GM21619 (cell line): ENCODE data around the gene SH3PXD2B.
"Not testable (repeated sequence)": the region's sequence is repeated elsewhere in the genome, so short reads cannot be mapped to it uniquely, and the experiment has no call there.

Experiments used
- ATAC-seq: cut with Tn5 transposase; IDR thresholded peaks from one replicate; pipeline ENCODE4 v1.9.1; 2021; ENCODE audit not compliant: unreplicated experiment

Gene SH3PXD2B

GRCh38 chr5:172420235-172420939 is 33.9 kb downstream of the SH3PXD2B start:
- no peak for ATAC-seq

DNA sequence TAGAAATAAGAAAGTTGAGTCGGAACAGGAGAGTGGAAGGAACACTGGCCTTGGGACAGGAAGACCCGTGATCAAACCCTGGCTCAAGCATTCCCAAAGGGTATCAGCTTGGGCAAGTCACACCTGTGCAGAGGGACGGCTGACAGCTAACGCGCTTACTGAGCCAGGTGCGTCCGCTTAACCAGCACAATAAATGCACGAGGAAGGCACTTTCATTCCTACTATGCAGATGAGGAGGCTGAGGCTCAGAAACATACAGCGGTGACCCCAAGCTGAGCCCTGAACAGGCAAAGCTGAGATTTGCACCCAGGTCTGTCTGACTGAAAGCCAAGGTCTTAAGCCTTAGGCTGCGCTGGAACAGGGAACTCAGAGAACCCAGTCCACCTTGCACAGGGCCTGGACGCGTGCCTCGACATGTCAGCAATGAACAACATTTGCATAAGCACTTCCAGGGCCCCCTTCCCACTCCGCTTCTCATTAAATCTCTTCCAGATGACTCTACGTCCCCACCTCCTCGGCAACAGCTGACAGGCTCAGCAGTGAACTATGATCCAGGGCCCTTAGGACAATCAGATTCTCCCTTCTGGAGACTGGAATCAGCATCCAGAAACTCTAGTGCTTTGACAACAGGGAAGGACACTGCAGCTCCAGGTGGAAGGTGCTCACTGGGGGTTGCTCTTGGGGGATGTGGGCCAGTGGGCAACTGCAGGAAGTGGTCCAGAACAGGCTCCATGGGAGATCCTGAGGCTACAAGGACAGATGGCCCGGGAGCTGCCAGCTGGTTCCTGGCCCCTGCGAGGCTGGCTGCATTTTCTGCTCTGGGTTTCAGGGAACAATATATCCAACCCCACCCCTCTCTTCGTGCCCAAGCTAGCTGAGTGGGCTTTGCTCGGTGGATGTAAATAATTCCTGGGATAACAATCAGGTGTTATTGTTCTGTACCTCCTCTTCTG is 35.2 kb downstream of the SH3PXD2B start:
- ATAC-seq, result no peak

DNA sequence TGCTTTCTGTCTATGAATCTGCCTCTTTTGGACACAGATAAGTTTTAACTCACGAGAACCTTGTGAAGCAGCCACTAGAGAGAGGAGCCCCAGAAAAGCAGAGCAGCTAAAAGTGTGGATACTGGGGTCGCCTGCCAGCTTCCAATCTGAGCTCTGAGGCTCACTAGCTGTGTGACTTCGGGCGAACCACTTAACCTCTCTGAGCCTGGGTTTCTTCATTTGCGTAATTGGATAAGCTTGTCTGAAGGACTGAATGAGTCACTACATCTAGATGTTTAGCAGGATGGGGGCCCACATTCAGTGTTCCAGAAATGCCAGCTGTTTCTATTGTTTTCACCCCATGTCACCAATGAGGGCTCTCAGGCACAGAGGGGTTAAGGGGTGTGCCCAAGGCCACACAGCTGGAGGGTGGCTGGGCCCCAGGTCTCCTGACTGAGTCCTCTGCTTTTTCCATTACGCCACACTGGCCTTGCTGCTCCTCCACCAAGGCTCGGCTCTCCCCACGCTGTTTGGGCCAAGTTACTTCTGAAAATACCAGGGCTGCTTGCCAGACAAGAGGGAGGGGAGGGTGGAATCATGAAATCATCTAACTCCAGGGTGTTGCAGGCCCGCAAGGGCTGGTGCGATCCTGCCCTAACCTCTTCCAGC is 36.2 kb downstream of the SH3PXD2B start:
- ATAC-seq, result no peak

- no peak for ATAC-seq
These were observed 37.0 kb downstream of the SH3PXD2B start for GRCh38 chr5:172417130-172417841.

DNA sequence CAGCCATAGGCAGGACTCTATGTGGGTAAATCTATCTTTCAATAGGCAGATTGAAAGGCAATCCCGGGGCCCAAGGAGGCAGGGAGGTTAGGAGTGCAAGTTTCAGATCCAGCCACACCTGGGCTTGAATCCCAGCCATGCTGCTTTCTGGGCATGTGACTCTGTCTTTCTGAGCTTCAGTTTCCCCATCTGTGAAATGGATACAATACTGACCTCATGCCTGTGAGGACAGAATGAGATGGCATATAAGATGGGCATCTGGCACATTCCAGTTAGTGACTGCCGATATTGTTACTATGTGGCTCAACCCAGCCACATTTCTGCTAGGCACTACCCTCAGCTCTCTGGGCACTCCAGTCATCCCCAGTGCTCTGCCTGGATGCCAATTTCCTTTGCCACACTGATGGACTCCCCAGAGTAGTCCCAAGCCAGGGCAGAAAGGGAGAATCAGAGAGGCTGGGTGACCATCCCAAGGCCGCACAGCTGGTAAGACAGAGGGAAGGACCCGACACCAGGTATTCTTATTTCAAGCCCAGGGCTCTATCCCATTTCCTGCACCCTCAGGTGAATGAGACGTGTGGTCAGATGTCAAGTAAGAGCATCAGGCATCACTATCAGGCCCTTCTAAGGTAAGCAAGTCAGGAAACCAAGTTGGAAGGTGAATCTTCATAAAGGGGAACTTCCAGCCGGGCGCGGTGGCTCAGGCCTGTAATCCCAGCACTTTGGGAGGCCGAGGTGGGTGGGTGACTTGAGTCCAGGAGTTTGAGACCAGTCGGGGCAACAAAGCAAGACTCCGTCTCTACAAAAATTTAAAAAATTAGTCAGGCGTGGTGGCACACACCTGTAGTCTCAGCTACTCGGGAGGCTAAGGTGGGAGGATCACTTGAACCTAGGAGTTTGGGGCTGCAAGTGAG is 38.7 kb downstream of the SH3PXD2B start:
- ATAC-seq, result no peak

DNA sequence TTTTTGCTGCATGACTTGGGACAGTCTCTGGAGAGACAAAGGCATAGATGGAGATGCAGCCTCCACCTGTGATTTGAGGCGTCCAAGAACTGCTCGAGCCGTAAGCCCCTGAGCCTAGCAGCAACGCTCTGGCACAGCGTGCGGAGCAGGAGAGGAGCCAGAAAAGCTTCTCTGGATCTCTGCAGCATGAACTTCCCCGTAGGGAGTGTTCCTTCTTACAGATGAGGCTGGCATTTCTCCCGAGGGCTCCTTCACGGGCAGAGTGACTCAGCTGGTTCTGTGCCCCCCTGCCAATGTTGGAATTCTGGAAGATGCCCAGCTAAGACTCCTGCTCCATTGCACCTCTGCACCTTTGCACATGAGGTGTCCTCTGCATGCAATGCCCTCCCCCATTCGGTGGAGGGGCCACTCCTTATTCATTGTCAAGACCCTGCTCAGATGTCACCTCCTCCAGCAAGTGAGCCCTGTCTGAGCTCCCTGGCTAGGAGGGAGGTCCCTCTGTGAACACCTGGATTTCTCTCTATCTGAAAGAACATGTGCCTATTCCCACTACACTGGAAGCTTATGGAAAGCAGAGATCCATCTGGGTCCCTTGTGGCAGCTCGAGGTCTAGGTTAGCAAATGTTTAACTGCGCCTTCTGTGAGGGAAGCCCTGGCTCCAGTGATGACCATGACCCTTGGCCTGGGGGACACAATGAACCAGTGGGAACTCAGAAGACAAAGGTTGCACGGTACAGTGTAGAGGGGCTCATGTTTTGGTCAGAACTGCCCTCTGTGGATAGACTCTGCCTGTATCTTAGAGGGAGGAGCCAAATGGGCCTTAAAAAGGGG is 39.6 kb downstream of the SH3PXD2B start:
- ATAC-seq, result no peak

DNA sequence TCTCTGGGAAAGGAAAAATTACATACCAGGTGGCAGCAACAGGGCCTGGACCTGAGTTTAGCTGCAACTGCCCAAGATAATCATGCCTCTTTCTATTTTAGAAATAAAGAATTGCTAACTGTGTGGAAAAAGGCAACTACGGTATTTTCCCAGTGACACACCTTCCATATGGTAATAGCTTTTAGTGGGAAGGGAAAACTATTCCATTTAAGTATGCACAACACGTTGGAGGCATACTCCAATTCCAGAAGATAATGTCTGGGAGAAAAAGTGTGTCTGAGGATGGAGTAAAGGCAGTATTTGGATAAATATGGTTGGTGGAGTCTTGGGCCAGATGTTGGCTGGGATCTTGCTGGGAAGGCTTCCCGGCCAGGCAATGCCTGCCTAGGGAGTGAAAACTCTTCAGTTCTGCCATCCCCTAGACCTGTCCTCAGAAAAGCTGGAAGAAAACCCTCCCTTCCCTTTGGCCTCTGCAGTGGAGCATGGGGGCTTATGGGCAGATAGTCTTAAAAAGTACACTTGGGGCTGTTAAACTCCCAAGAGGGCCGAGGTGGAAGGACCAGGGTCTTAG is 40.6 kb downstream of the SH3PXD2B start:
- ATAC-seq, result no peak

DNA sequence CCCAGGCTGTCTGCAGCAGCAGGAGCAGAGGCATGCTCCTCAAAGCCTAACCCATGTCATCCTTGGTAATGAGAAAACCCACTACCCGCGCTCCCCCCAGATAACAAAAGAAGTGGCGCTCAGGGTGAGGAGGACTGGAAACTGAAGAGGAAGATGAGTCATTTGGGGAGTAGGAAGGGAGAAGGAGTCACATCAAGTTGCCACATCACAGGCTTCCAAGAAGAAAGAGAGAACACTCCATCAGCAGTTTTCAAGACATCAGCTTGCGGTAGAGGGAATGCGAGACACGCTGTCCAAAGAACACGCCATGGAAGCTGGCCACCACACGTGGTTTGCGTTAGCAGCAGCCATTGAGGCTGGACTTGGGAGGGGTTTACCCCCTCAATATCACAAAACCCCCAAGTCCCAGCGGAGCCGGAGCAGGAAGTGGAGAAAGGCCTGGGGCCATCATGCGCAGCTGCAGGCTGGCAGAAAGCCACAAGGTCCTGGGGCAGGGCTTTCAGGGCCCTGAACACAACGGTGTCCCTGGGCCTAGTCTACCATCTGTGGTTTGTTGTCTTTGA is 41.5 kb downstream of the SH3PXD2B start:
- no peak for ATAC-seq

DNA sequence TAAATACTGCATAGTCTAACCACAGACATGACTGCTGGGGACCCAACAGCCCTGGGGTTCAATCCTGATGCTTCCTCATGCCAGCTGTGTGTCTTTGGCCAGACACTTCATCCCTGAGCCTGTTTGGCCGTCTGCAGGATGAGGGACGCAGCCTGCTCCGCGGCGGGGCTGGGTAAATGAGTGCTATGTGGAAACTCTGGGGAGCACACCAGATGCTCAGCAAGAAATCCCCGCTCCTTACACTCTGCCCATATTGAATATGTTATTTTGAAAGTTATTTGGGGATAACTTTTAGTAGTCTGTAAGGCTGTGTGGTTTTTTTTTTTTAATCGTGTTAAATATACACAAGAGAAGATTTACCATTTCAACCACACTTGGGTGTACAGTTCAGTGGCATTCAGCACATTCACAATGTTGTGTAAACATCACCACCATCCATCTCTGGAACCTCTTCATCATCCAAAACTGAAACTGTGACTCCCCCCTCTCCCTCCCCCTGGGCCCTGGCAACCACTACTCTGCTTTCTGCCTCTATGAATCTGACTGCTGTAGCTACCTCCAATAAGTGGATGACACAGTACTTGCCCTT is 42.7 kb downstream of the SH3PXD2B start:
- no peak for ATAC-seq

GRCh38 chr5:172410662-172411483 is 43.5 kb downstream of the SH3PXD2B start:
- no peak for ATAC-seq

DNA sequence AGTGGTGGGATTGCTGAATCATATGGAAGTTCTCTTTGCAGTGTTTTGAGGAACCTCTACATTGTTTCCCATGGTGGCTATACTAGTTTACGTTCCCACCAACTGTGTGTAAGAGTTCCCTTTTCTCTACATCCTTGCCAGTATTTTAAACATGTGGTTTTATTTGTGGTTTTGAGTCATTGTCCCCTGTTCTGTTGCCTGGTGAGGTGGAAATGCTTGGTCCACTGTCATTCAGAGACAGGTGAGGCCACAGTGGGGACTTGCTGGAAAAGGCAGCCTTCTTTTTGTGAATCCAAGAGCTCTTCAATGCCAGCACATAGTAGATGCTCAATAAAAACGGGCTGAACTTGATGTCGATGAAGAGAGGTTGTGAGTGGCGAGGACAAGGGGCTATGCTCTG is 44.2 kb downstream of the SH3PXD2B start:
- ATAC-seq, result no peak

DNA sequence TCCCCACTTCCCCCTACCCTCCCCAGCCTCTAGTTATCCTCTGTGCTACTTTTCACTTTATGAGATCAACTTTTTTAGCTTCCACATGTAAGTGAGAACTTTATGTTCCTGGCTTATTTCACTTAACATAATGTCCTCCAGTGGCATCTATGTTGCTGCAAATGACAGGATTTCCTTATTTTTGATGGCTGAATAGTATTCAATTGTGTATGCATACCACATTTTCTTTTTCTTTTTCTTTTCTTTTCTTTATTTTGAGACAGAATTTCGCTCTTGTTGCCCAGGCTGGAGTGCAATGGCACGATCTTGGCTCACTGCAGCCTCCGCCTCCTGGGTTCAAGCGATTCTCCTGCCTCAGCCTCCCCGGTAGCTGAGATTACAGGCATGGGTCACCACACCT is 44.8 kb downstream of the SH3PXD2B start:
- not testable (repeated sequence) for ATAC-seq

DNA sequence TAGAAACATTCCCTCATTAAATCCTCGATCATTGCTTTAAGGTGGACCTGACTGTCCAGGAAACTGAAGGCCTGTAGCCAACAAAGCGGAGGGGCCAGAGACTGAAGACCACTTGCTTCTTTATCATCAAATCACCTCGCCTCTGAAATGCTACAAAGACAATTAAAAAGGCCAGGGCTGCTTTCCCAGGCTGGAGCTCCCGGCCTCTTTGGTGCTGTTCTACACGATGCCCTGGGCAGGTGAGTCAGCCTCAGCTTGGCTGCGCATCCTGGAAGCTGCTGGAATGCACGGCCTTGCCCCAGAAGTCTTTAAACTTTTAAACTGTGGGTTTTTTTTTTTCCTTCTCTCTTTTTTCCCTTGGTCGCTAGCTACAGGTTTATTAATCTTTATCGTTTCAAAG is 46.5 kb downstream of the SH3PXD2B start:
- ATAC-seq, result no peak

DNA sequence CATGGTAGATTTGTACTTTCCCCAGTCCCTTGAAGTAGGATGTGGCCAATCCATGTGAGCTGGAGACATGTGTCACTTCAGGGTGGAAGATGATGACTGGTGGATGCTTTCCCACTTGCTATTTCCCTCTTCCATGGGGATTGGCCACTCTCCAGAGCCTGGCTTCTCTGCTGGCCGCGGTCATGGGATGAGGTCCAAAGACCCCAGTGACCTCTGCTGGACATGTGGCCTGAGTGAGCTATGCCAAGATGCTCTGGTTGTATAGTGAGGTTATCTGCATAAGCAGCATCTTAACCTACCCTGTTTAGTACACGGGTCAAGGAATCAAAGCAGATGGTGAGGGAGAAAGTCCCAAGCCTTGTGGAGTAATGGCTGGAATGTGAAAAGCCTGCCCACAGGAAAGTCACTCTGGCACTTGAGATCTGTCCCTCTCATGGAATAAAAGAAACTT is 47.1 kb downstream of the SH3PXD2B start:
- no peak for ATAC-seq

- no peak for ATAC-seq
These were observed 48.9 kb downstream of the SH3PXD2B start for GRCh38 chr5:172405226-172406107.

- ATAC-seq, result no peak
These were observed 49.6 kb downstream of the SH3PXD2B start for GRCh38 chr5:172404746-172405145.
